Liver (tissue), 9 donors: ENCODE results near the gene NCSTN. TPM values are rescaled to one million over a fixed set of nuclear protein-coding genes. Genes with fewer than 3 reads are reported as not detected.

Experiments
- DNase-seq: peaks from one replicate; pipeline ENCODE4 v3.0.0-alpha.2; 2017; ENCODE audit warnings: low spot score
- H3K27ac ChIP-seq, 2 donors: one replicate each; pipeline ENCODE4 v1.7.0; 2013; ENCODE audit warnings: inconsistent platforms in 2 of 2, low read length in 2 of 2, control low read depth in 1 of 2, low read depth in 1 of 2, mild to moderate bottlenecking in 1 of 2
- H3K27me3 ChIP-seq, 4 donors: one replicate each; pipeline versions ENCODE4 v1.6.1 to v1.7.0; 2013; ENCODE audit warnings: low read length in 3 of 4, inconsistent platforms in 1 of 4, mild to moderate bottlenecking in 1 of 4, moderate library complexity in 1 of 4; ENCODE audit not compliant: control insufficient read depth in 4 of 4, insufficient read depth in 4 of 4
- H3K36me3 ChIP-seq, 4 donors: one replicate each; pipeline versions ENCODE4 v1.6.1 to v1.7.0; 2013; ENCODE audit warnings: low read length in 3 of 4, mild to moderate bottlenecking in 3 of 4, low read depth in 1 of 4, moderate library complexity in 1 of 4; ENCODE audit not compliant: control insufficient read depth in 4 of 4, insufficient read depth in 3 of 4
- H3K4me1 ChIP-seq, 4 donors: one replicate each; pipeline versions ENCODE4 v1.6.1 to v1.7.0; 2013; ENCODE audit warnings: low read length in 3 of 4, mild to moderate bottlenecking in 3 of 4, moderate library complexity in 1 of 4; ENCODE audit not compliant: control insufficient read depth in 4 of 4, insufficient read depth in 4 of 4
- H3K4me3 ChIP-seq, 3 donors: one replicate each; pipeline versions ENCODE4 v1.6.1 to v1.7.0; 2013; ENCODE audit warnings: low read length in 3 of 3, control low read depth in 1 of 3, low read depth in 1 of 3, mild to moderate bottlenecking in 1 of 3
- H3K9ac ChIP-seq, 2 donors: one replicate each; pipeline ENCODE4 v1.7.0; 2013; ENCODE audit warnings: low read length in 2 of 2, mild to moderate bottlenecking in 2 of 2, moderate library complexity in 2 of 2, control low read depth in 1 of 2, low read depth in 1 of 2
- H3K9me3 ChIP-seq, 4 donors: one replicate each; pipeline versions ENCODE4 v1.6.1 to v1.7.0; 2013; ENCODE audit warnings: low read length in 3 of 4; ENCODE audit not compliant: control insufficient read depth in 4 of 4
- EGR1 ChIP-seq, 2 donors: IDR thresholded peaks; 2 replicates each; pipeline ENCODE4 v1.6.1; 2016 to 2018; ENCODE audit warnings: antibody characterized with exemption in 2 of 2, low read depth in 2 of 2
- FOXA2 ChIP-seq: IDR thresholded peaks from 2 replicates; pipeline ENCODE4 v1.6.1; 2016; ENCODE audit warnings: antibody characterized with exemption
- GABPA ChIP-seq, 2 donors: IDR thresholded peaks in 1 of 2; conservative IDR thresholded peaks in 1 of 2; 2 replicates each; pipeline ENCODE4 v1.6.1; 2016; ENCODE audit warnings: antibody characterized with exemption in 2 of 2, mild to moderate bottlenecking in 1 of 2, moderate library complexity in 1 of 2
- HNF4A ChIP-seq, 2 donors: conservative IDR thresholded peaks; 2 replicates each; pipeline ENCODE4 v1.6.1; 2016; ENCODE audit warnings: antibody characterized with exemption in 2 of 2, mild to moderate bottlenecking in 2 of 2
- HNF4G ChIP-seq: IDR thresholded peaks from 2 replicates; pipeline ENCODE4 v1.6.1; 2016; ENCODE audit warnings: antibody characterized with exemption
- JUND ChIP-seq, 2 donors: IDR thresholded peaks; 2 replicates each; pipeline ENCODE4 v1.6.1; 2016; ENCODE audit warnings: antibody characterized with exemption in 2 of 2
- NR2F2 ChIP-seq: IDR thresholded peaks from 2 replicates; pipeline ENCODE4 v1.6.1; 2016; ENCODE audit warnings: antibody characterized with exemption
- RAD21 ChIP-seq, 2 donors: IDR thresholded peaks; 2 replicates each; pipeline ENCODE4 v1.6.1; 2016; ENCODE audit warnings: antibody characterized with exemption in 2 of 2, mild to moderate bottlenecking in 2 of 2
- RXRA ChIP-seq, 2 donors: IDR thresholded peaks; 2 replicates each; pipeline ENCODE4 v1.6.1; 2017 to 2018; ENCODE audit warnings: antibody characterized with exemption in 2 of 2, mild to moderate bottlenecking in 1 of 2
- SP1 ChIP-seq: IDR thresholded peaks from 2 replicates; pipeline ENCODE4 v1.6.1; 2018; ENCODE audit warnings: antibody characterized with exemption, mild to moderate bottlenecking
- TAF1 ChIP-seq: conservative IDR thresholded peaks from 2 replicates; pipeline ENCODE4 v1.6.1; 2016; ENCODE audit warnings: antibody characterized with exemption, mild to moderate bottlenecking
- YY1 ChIP-seq: IDR thresholded peaks from 2 replicates; pipeline ENCODE4 v1.6.1; 2016; ENCODE audit warnings: antibody characterized with exemption, mild to moderate bottlenecking
- WGBS: extraction: QIAGEN DNeasy Blood & Tissue Kit; methylation state at CpG from one replicate; pipeline ENCODE4 v1.1.7; 2013; 5-methylcytosine and 5-hydroxymethylcytosine counted together
- polyA plus RNA-seq, 2 donors: library from polyadenylated mRNA; stranded (reverse) in 1 of 2; unstranded in 1 of 2; fragments of 200-250 nt in 1 of 2; fragments of >200 nt in 1 of 2; fragmentation: Nextera tagmentation in 1 of 2; extraction: Ambion mirVana in 1 of 2; gene quantifications; one replicate each; pipeline versions ENCODE4 v1.2.1 to v1.2.3, GENCODE V29; 2013 to 2015
- total RNA-seq, 2 donors: library from RNA; depleted of rRNA; stranded (reverse); fragments of >200 nt; gene quantifications; one replicate each; pipeline ENCODE4 v1.2.3, GENCODE V29; 2014
- TF ChIP-seq, protein P1 (sequence below): IDR thresholded peaks from 2 replicates; pipeline ENCODE4 v1.6.1; 2016; ENCODE audit warnings: antibody characterized with exemption
- TF ChIP-seq, protein P2 (sequence below): IDR thresholded peaks from 2 replicates; pipeline ENCODE4 v1.6.1; 2016; ENCODE audit warnings: antibody characterized with exemption
- TF ChIP-seq, protein P3 (sequence below): IDR thresholded peaks from 2 replicates; pipeline ENCODE4 v1.6.1; 2016; ENCODE audit warnings: antibody characterized with exemption, mild to moderate bottlenecking
- TF ChIP-seq, protein P4 (sequence below): IDR thresholded peaks from 2 replicates; pipeline ENCODE4 v1.6.1; 2016; ENCODE audit warnings: antibody characterized with exemption
- TF ChIP-seq, protein P5 (sequence below): fragments of 150-350 bp; IDR thresholded peaks from 2 replicates; pipeline ENCODE4 v1.5.1; 2017; ENCODE audit warnings: improper control_type of control experiment, low read depth, low read length; ENCODE audit not compliant: missing input control
- donor health status: healthy.
- donor health status: healthy.
- donor health status: healthy.
- donor health status: healthy.
- donor health status: healthy.

NCSTN gene
- total and polyA plus RNA-seq, 4 donors: 32.2 to 44.6 (median 37.5) TPM

DNA sequence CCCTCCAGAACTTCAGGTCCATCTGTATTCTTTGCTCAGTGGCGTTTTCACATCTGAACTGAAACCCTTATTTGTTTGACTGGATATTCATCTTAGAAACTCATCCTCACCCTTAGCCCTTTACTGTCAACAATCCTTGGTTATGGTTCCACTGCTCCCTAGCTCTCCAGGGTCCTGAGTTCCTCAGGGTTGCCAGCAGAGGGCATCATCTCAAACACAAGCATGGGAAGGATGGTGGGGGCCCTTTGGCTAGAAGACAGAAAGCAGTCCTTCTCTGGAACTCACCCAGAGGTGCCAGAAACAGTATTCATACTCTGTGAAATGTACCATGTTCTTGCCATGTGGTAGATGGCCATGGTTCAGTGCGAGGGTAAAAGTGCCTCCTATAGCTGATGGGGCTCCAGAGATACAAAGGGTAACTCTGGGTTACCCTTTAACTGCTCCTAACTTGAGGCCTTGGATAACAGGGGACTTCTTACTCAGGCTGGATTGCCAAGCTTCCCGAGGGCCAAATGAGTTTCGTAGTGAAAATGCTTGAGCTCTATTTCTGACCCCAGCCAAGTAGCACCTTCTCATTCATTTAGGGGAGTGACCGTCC is 11.3 kb downstream of the NCSTN start:
- H3K27ac ChIP-seq: no peak overlapping the region

DNA sequence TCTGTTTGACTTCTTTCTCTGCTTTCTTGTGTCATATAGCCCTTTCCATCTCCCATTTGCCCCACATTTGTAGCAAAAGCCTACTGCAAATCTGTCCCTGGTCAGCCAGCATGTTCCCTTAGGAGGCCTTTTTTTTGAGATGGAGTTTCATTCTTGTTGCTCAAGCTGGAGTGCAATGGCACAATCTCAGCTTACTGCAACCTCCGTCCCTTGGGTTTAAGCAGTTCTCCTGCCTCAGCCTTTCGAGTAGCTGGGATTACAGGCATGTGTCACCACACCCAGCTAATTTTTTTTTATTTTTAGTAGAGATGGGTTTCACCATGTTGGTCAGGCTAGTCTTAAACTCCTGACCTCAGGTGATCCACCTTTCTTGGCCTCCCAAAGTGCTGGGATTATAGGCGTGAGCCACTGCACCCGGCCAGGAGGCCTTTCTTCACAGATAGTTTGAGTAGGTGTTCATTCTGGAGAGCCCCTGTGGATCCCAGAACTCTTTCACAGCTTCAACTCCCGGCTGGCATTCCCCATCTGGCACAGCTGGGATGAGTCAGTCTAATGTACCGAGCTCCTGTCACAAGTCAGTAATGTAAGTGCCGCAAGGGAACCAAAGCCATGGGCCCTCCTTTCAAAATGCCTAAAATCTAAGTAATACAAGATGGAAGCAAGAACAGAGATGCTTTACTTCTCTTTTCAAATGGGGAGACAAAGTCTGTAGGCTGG is 14.3 kb downstream of the NCSTN start:
- 94% methylated on average over 7 of the region's 7 CpGs for WGBS
- peaks cover 16 to 72% (median 62%) of the 10 kb centered on the region in 4 donors for H3K36me3 ChIP-seq
- H3K9me3 ChIP-seq: no peaks in the 10 kb centered on the region
- H3K27me3 ChIP-seq: no peaks in the 10 kb centered on the region
- no peaks in the 10 kb centered on the region for H3K4me1 ChIP-seq
- TF ChIP-seq GABPA (IDR thresholded peaks at IDR 0.05 in 1 of 2, conservative IDR thresholded peaks at IDR 0.05 in 1 of 2) (no peak), TAF1 (no peak), YY1 (no peak), SP1 (no peak), HNF4G (no peak), RAD21 (IDR thresholded peaks at IDR 0.05) (no peak), EGR1 (IDR thresholded peaks at IDR 0.05; ENCODE audit: low read depth in 2 of 2) (no peak), FOXA2 (no peak), RXRA (IDR thresholded peaks at IDR 0.05) (no peak), JUND (IDR thresholded peaks at IDR 0.05) (no peak), NR2F2 (no peak), HNF4A (conservative IDR thresholded peaks at IDR 0.05) (no peak)
- TF ChIP-seq, protein P1, sequence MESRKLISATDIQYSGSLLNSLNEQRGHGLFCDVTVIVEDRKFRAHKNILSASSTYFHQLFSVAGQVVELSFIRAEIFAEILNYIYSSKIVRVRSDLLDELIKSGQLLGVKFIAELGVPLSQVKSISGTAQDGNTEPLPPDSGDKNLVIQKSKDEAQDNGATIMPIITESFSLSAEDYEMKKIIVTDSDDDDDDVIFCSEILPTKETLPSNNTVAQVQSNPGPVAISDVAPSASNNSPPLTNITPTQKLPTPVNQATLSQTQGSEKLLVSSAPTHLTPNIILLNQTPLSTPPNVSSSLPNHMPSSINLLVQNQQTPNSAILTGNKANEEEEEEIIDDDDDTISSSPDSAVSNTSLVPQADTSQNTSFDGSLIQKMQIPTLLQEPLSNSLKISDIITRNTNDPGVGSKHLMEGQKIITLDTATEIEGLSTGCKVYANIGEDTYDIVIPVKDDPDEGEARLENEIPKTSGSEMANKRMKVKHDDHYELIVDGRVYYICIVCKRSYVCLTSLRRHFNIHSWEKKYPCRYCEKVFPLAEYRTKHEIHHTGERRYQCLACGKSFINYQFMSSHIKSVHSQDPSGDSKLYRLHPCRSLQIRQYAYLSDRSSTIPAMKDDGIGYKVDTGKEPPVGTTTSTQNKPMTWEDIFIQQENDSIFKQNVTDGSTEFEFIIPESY: no peak
- TF ChIP-seq, protein P2, sequence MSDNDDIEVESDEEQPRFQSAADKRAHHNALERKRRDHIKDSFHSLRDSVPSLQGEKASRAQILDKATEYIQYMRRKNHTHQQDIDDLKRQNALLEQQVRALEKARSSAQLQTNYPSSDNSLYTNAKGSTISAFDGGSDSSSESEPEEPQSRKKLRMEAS: no peak
- TF ChIP-seq, protein P3, sequence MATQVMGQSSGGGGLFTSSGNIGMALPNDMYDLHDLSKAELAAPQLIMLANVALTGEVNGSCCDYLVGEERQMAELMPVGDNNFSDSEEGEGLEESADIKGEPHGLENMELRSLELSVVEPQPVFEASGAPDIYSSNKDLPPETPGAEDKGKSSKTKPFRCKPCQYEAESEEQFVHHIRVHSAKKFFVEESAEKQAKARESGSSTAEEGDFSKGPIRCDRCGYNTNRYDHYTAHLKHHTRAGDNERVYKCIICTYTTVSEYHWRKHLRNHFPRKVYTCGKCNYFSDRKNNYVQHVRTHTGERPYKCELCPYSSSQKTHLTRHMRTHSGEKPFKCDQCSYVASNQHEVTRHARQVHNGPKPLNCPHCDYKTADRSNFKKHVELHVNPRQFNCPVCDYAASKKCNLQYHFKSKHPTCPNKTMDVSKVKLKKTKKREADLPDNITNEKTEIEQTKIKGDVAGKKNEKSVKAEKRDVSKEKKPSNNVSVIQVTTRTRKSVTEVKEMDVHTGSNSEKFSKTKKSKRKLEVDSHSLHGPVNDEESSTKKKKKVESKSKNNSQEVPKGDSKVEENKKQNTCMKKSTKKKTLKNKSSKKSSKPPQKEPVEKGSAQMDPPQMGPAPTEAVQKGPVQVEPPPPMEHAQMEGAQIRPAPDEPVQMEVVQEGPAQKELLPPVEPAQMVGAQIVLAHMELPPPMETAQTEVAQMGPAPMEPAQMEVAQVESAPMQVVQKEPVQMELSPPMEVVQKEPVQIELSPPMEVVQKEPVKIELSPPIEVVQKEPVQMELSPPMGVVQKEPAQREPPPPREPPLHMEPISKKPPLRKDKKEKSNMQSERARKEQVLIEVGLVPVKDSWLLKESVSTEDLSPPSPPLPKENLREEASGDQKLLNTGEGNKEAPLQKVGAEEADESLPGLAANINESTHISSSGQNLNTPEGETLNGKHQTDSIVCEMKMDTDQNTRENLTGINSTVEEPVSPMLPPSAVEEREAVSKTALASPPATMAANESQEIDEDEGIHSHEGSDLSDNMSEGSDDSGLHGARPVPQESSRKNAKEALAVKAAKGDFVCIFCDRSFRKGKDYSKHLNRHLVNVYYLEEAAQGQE: no peak
- TF ChIP-seq, protein P4, sequence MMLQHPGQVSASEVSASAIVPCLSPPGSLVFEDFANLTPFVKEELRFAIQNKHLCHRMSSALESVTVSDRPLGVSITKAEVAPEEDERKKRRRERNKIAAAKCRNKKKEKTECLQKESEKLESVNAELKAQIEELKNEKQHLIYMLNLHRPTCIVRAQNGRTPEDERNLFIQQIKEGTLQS: no peak
- TF ChIP-seq, protein P5, sequence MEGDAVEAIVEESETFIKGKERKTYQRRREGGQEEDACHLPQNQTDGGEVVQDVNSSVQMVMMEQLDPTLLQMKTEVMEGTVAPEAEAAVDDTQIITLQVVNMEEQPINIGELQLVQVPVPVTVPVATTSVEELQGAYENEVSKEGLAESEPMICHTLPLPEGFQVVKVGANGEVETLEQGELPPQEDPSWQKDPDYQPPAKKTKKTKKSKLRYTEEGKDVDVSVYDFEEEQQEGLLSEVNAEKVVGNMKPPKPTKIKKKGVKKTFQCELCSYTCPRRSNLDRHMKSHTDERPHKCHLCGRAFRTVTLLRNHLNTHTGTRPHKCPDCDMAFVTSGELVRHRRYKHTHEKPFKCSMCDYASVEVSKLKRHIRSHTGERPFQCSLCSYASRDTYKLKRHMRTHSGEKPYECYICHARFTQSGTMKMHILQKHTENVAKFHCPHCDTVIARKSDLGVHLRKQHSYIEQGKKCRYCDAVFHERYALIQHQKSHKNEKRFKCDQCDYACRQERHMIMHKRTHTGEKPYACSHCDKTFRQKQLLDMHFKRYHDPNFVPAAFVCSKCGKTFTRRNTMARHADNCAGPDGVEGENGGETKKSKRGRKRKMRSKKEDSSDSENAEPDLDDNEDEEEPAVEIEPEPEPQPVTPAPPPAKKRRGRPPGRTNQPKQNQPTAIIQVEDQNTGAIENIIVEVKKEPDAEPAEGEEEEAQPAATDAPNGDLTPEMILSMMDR: no peak
- H3K4me3 ChIP-seq: no peak overlapping the region
- no peak overlapping the region for H3K27ac ChIP-seq
- no peak overlapping the region for H3K9ac ChIP-seq
- no peak for DNase-seq

More for the DNA sequence above, 11.3 kb downstream of the NCSTN start:
- TF ChIP-seq RAD21 (IDR thresholded peaks at IDR 0.05) (peak in 1 of 2 donors; percentile 47), SP1 (no peak), TAF1 (no peak), HNF4G (no peak)
- TF ChIP-seq, protein P5: peak; percentile 31
- Histone ChIP-seq H3K9ac (no peak overlapping the region), H3K4me1 (no peaks in the 10 kb centered on the region), H3K36me3 (peaks cover 23 to 92% (median 89%) of the 10 kb centered on the region in 4 donors), H3K9me3 (no peaks in the 10 kb centered on the region), H3K27me3 (no peaks in the 10 kb centered on the region), H3K4me3 (no peak overlapping the region)
- DNase-seq: no peak
- WGBS: 86% methylated on average over 5 of the region's 5 CpGs
